Keratinocyte (primary cell): ENCODE measurements around the gene SSX3. TPM values are rescaled to one million over a fixed set of nuclear protein-coding genes. Genes with fewer than 3 reads are reported as not detected.
"Not testable (repeated sequence)": the region's sequence is repeated elsewhere in the genome, so short reads cannot be mapped to it uniquely, and the experiment has no call there.

Source experiments
- DNase-seq: peaks from one replicate; pipeline ENCODE4 v3.0.0-alpha.2; 2011; ENCODE audit warnings: low read depth, missing footprints, low spot score
- FAIRE-seq: peaks from 2 replicates; lab custom pipeline; 2011; peaks lifted over from hg19 to GRCh38; lab: Jason Lieb, UNC
- H2AFZ ChIP-seq: 2 replicates; pipeline ENCODE4 v1.6.0; 2012; ENCODE audit warnings: low read length, control low read depth, inconsistent platforms; ENCODE audit not compliant: control insufficient read depth
- H3K27ac ChIP-seq: 2 replicates; pipeline ENCODE4 v1.5.1; 2011; ENCODE audit warnings: low read length; ENCODE audit not compliant: control insufficient read depth, insufficient read depth
- H3K27me3 ChIP-seq: 3 replicates; pipeline ENCODE4 v1.6.0; 2011; ENCODE audit warnings: low read length; ENCODE audit not compliant: control insufficient read depth, insufficient read depth; ENCODE audit errors: extremely low read depth
- H3K36me3 ChIP-seq, 2 experiments: 2 replicates in 1 of 2; 3 replicates in 1 of 2; pipeline ENCODE4 v1.5.1; 2011; ENCODE audit warnings: low read length in 2 of 2, mild to moderate bottlenecking in 1 of 2; ENCODE audit not compliant: control insufficient read depth in 2 of 2, insufficient read depth in 2 of 2; ENCODE audit errors: extremely low read depth in 1 of 2
- H3K4me1 ChIP-seq: 3 replicates; pipeline ENCODE4 v1.5.1; 2011; ENCODE audit warnings: low read length; ENCODE audit not compliant: control insufficient read depth, insufficient read depth; ENCODE audit errors: extremely low read depth
- H3K4me2 ChIP-seq: 3 replicates; pipeline ENCODE4 v1.6.0; 2011; ENCODE audit warnings: low read depth, low read length; ENCODE audit not compliant: control insufficient read depth, insufficient read depth; ENCODE audit errors: extremely low read depth
- H3K4me3 ChIP-seq, 3 experiments: fragments of 200-600 bp in 1 of 3; sonication (generic) in 1 of 3; 2 replicates in 2 of 3; 3 replicates in 1 of 3; pipeline ENCODE4 v1.5.1; 2011 to 2016; ENCODE audit warnings: low read length in 3 of 3, mild to moderate bottlenecking in 3 of 3, control low read depth in 2 of 3, inconsistent platforms in 1 of 3, low read depth in 1 of 3, mixed read lengths in 1 of 3, mixed run types in 1 of 3, moderate library complexity in 1 of 3; ENCODE audit not compliant: control insufficient read depth in 2 of 3, insufficient read depth in 2 of 3; ENCODE audit errors: extremely low read depth in 1 of 3
- H3K79me2 ChIP-seq: 2 replicates; pipeline ENCODE4 v1.6.0; 2012; ENCODE audit warnings: low read length; ENCODE audit not compliant: control insufficient read depth, insufficient read depth
- H3K9ac ChIP-seq: 3 replicates; pipeline ENCODE4 v1.6.0; 2011; ENCODE audit warnings: low read length; ENCODE audit not compliant: control insufficient read depth, insufficient read depth; ENCODE audit errors: extremely low read depth
- H3K9me1 ChIP-seq: 3 replicates; pipeline ENCODE4 v1.6.0; 2011; ENCODE audit warnings: low read length; ENCODE audit not compliant: control insufficient read depth, insufficient read depth; ENCODE audit errors: extremely low read depth
- H3K9me3 ChIP-seq: 2 replicates; pipeline ENCODE4 v1.5.1; 2012; ENCODE audit warnings: low read depth, low read length; ENCODE audit not compliant: control insufficient read depth
- H4K20me1 ChIP-seq: 3 replicates; pipeline ENCODE4 v1.6.0; 2011; ENCODE audit warnings: low read length; ENCODE audit not compliant: control insufficient read depth, insufficient read depth; ENCODE audit errors: extremely low read depth
- EZH2 ChIP-seq: IDR thresholded peaks from one replicate; pipeline ENCODE4 v1.6.1; 2012; ENCODE audit warnings: inconsistent platforms, mild to moderate bottlenecking, low read length, moderate library complexity
- dilution Hi-C: fragments of 300-500 bp; cut with MboI; formaldehyde crosslinking; loops from one replicate; pipeline ENCODE4 v1.7.0; 2020; ENCODE audit warnings: low sequenced_read_pairs; ENCODE audit not compliant: extremely low pct_ligation_motif_present
- polyA plus RNA-seq, 5 experiments: library from polyadenylated mRNA; depleted of rRNA in 3 of 5; stranded (reverse) in 3 of 5; stranded (forward) in 1 of 5; unstranded in 1 of 5; fragments of >200 nt; gene quantifications; 1 replicate in 1 of 5; 2 replicates in 3 of 5; 3 replicates in 1 of 5; pipeline versions ENCODE4 v1.2.1 to v1.2.3, GENCODE V29; 2011 to 2012; ENCODE audit warnings: missing spikeins in 2 of 5, low read depth in 1 of 5, low replicate concordance in 1 of 5
- small RNA-seq, 3 experiments: library from RNA; depleted of rRNA; stranded (forward); fragments of <200 nt; gene quantifications; one replicate each; pipeline ENCODE3, GENCODE V24; 2012; ENCODE audit warnings: low read depth in 3 of 3, low replicate concordance in 1 of 3; ENCODE audit not compliant: insufficient read length in 3 of 3
- TF ChIP-seq, protein P1 (sequence below), 3 experiments: IDR thresholded peaks in 1 of 3; conservative IDR thresholded peaks in 1 of 3; optimal IDR thresholded peaks in 1 of 3; 2 replicates in 2 of 3; 3 replicates in 1 of 3; pipeline versions ENCODE3 to v1.5.1; 2011; ENCODE audit warnings: low read length in 3 of 3, mild to moderate bottlenecking in 3 of 3, moderate library complexity in 2 of 3, control low read depth in 1 of 3, inconsistent platforms in 1 of 3; ENCODE audit not compliant: insufficient read depth in 2 of 3; ENCODE audit errors: extremely low read depth in 1 of 3

Gene SSX3
- polyA plus RNA-seq, 1 donor (not counting 4 experiments of a cell fraction or from before 2014, with no cell fraction given), result not detected

DNA sequence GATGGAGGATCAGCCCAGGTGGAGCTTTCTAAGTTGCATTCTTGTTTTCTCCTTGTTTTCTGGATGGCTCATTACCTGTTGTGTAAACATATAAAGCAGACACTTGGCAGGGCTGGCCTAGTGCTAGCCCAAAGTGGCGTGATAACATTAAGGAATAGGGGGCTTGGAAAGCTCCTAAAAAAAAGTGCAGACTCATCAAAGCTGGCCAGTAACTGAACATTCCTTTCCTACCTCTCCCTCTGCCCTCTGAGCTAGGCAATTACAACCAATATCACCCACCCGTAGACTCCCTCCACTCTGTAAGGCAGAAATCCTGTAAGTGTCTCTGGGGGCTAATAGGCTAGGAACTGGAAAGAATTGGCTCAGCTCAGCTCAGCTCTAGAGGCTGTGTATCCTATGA is 42.5 kb downstream of the SSX3 start:
- not testable (repeated sequence) for H3K9me3 ChIP-seq

DNA sequence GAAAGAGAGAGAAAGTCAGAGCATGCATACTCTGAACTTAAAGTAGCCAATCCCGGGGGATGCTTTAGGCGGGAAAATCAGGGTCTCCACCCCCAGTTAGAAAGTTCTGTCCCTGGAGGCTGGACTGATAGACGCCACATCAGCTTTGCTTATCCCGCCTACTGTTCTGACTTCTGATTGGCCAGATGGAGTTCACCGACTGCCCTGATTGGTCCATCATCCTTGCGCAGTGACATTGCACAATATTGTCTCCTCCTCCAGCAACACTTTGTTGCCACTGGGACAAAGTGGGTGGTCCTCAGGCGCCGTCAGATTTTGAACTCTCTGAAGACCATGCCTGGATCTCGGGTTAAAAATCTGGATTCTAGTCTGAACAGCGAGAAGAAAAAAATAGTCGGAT is 50.3 kb downstream of the SSX3 start:
- dilution Hi-C loops, result no loop called here

More for the DNA sequence above, 42.5 kb downstream of the SSX3 start:
- H3K36me3 ChIP-seq, H3K4me3 ChIP-seq, dilution Hi-C loops, H3K27ac ChIP-seq, H3K9ac ChIP-seq, FAIRE-seq, H3K79me2 ChIP-seq, H2AFZ ChIP-seq, H3K4me2 ChIP-seq, H3K27me3 ChIP-seq, H3K9me1 ChIP-seq, DNase-seq, H4K20me1 ChIP-seq, H3K4me1 ChIP-seq: not testable (repeated sequence)

More for the DNA sequence above, 50.3 kb downstream of the SSX3 start:
- H3K79me2 ChIP-seq, result no peaks in the 10 kb centered on the region
- H3K9ac ChIP-seq, result no peak overlapping the region
- H3K36me3 ChIP-seq, result no peaks in the 10 kb centered on the region
- H2AFZ ChIP-seq, result no peak overlapping the region
- H3K4me1 ChIP-seq, result no peaks in the 10 kb centered on the region
- H3K27me3 ChIP-seq, result no peaks in the 10 kb centered on the region
- DNase-seq (no peak), FAIRE-seq (no peak)
- H3K9me3 ChIP-seq, result no peaks in the 10 kb centered on the region
- no peak overlapping the region for H3K4me3 ChIP-seq
- no peaks in the 10 kb centered on the region for H4K20me1 ChIP-seq
- H3K27ac ChIP-seq, result no peak overlapping the region
- H3K4me2 ChIP-seq, result no peak overlapping the region
- H3K9me1 ChIP-seq, result no peaks in the 10 kb centered on the region
- TF ChIP-seq, protein P1, sequence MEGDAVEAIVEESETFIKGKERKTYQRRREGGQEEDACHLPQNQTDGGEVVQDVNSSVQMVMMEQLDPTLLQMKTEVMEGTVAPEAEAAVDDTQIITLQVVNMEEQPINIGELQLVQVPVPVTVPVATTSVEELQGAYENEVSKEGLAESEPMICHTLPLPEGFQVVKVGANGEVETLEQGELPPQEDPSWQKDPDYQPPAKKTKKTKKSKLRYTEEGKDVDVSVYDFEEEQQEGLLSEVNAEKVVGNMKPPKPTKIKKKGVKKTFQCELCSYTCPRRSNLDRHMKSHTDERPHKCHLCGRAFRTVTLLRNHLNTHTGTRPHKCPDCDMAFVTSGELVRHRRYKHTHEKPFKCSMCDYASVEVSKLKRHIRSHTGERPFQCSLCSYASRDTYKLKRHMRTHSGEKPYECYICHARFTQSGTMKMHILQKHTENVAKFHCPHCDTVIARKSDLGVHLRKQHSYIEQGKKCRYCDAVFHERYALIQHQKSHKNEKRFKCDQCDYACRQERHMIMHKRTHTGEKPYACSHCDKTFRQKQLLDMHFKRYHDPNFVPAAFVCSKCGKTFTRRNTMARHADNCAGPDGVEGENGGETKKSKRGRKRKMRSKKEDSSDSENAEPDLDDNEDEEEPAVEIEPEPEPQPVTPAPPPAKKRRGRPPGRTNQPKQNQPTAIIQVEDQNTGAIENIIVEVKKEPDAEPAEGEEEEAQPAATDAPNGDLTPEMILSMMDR (optimal IDR thresholded peaks at IDR 0.05 in 1 of 3, IDR thresholded peaks at IDR 0.05 in 1 of 3, conservative IDR thresholded peaks at IDR 0.05 in 1 of 3; ENCODE audit: extremely low read depth in 1 of 3, insufficient read depth in 2 of 3, low read length in 3 of 3), result no peak
- no peak for TF ChIP-seq EZH2

Small RNA genes lying within 50 kb of the gene (small RNA-seq; reads per million reads assigned to genes)
- gene AL606490.7, result 0 reads per million in 3 experiments
- gene AL606490.9, result 0 reads per million in 3 experiments

Other genes with a start within 250 kb of the SSX3 start
- gene SPACA5B, start 226.1 kb downstream of the SSX3 start, polyA plus RNA-seq, result not detected in 3 replicates
- not detected in 3 replicates for gene SSX5, start 159.9 kb downstream of the SSX3 start, polyA plus RNA-seq
- not detected in 3 replicates for gene SSX1, start 101.3 kb downstream of the SSX3 start, polyA plus RNA-seq
- not detected in 3 replicates for gene SSX4, start 26.8 kb upstream of the SSX3 start, polyA plus RNA-seq
- gene SSX4B, start 55.3 kb upstream of the SSX3 start, polyA plus RNA-seq, result not detected in 3 replicates
- gene SLC38A5, start 113.6 kb upstream of the SSX3 start, polyA plus RNA-seq, result 199 to 339 TPM (median 316 TPM) in 3 replicates
- gene FTSJ1, start 119.5 kb upstream of the SSX3 start, polyA plus RNA-seq, result 60.6 to 93.4 TPM (median 62.7 TPM) in 3 replicates
- 52.2 to 78.4 TPM (median 69.3 TPM) in 3 replicates for gene PORCN, start 152.3 kb upstream of the SSX3 start, polyA plus RNA-seq
- 157 to 285 TPM (median 194 TPM) in 3 replicates for gene EBP, start 165.1 kb upstream of the SSX3 start, polyA plus RNA-seq
- gene TBC1D25, start 183.0 kb upstream of the SSX3 start, polyA plus RNA-seq, result 6.1 to 11.9 TPM (median 9.2 TPM) in 3 replicates
- 237 to 327 TPM (median 282 TPM) in 3 replicates for gene RBM3, start 217.8 kb upstream of the SSX3 start, polyA plus RNA-seq
- gene WDR13, start 240.8 kb upstream of the SSX3 start, polyA plus RNA-seq, result 32.8 to 48.0 TPM (median 40.6 TPM) in 3 replicates